GM21723 (cell line): ENCODE results near the gene MAX.

Experiments
- ATAC-seq: cut with Tn5 transposase; IDR thresholded peaks from one replicate; pipeline ENCODE4 v1.9.1; 2021; ENCODE audit warnings: mild to moderate bottlenecking, moderate library complexity; ENCODE audit not compliant: unreplicated experiment

Gene MAX, protein sequence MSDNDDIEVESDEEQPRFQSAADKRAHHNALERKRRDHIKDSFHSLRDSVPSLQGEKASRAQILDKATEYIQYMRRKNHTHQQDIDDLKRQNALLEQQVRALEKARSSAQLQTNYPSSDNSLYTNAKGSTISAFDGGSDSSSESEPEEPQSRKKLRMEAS

GRCh38 chr14:65102441-65103149 lies at the start of gene MAX:
Gene MAX, minus strand, starts transcription at chr14:65102517. Its CDS starts 178 bp downstream, at chr14:65102339.
- peak; percentile 87 for ATAC-seq

DNA sequence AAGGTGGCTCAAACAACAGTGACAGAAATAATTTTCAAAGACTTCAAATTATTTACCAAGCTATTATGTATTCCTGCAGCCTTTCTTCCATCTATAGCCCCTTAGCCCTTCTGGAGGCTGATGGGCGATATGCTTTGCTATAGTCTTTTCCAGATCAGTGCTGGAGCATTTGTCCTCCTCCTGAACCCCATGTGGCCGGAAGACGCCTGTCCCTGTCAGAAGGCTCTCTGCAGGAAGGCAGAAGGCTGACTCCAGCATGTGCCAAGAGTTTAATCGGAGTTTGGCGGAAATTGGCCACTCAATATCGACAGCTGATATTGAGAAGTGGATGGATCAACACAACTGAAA lies 49.3 kb upstream of the MAX start:
- no peak for ATAC-seq

DNA sequence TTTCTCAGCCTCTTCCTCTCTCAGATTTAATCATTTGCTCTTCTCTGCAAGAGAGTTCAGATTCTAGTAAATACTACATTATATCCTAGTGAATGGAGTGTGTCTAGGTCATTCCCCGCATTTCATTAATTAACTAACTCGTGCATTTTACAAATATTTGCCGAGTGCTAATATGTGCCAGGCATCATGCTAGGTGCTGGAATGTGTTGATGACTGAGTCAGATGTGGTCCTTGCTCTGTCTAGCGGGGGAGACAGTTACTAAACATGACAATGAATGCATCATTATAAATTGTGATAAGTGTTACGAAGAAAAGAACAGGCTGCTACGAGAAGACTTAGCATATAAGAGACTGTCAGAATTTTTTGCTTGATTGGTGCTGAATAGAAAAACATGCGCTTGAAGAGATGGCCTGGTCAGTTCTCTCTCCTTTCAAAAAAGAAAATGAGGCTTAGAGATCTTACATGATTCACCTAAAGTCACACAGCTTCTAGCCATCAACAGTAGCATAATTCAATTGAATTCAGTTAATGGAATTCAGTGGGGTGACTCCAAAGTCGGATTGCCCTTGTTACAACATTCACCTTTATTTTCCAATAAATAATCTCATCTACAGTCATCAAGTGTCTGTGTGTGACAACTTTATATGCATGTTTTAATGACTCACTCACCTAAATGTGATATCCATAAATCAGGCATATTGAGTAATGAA lies 48.7 kb upstream of the MAX start:
- no peak for ATAC-seq

DNA sequence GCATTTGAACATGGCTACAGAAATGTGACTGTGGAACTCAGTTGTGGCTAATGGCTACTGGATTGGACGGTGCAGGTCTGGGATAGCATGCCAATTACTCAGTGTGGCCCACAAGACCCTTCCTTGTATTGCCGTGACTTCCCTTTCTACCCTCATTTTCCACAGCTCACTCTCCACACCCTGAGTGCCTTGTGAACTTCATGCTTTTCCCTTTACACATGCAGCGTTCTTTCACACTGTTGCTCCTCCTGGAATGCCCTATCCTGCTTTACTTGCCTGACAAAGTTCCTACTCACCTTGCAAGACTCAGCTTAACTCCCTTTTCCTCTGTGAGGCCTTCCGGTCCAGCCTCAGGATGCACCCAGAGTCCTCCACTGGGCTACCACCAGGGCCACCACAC lies 46.8 kb upstream of the MAX start:
- ATAC-seq: no peak

- ATAC-seq: no peak
These were observed 41.9 kb upstream of the MAX start for GRCh38 chr14:65144170-65144569.

- ATAC-seq: no peak
These were observed 40.8 kb upstream of the MAX start for GRCh38 chr14:65142914-65143625.

- ATAC-seq: no peak
These were observed 40.1 kb upstream of the MAX start for GRCh38 chr14:65142429-65142828.

DNA sequence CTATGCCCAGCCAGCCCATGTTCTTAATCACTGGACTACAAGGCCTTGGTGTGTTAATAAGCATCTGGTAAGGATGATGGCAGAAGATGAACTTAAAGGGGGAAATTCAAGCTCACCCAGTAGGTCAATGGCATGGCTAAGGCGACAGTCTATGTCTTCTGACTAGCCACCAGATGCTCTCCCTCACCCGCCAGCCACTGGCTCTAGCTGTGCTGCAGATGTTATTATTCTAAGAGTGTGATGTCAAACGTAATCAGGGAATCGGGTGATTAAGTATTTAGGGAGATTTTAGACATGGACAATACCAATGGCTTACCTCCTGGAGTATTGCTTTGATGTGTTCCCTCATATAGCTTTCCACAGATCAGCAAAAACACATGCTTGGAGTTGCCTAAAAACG lies 39.2 kb upstream of the MAX start:
- ATAC-seq: no peak

DNA sequence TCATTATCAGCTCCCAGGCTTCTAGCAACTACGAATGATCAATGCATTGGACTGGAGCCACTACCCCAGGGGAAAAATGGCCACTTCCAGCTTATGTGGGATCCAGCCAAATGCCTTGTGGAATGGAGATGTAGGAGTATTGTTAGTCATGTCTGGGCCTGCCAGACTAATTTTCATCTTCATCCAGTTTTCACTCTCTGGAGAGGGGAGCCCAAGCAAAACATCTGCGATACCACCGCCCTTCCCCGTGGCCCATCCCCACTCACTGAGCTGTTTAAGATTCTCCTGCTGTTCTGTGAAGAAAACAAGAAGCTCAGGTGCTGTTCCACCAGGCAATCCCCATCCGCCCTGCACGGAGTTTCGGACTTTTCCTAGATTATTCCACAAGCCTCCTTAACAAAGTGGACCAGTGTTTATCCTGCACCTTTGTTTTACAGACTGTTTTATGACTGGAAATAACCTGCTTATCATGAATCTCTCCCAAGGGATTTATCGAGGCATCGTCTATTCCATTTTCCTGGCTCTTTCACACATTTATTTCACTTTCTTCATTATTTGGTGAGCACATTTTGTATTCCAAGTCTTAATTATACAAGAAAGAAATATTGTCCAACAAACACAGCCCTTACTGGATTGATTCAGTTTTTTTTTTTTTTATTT lies 35.5 kb upstream of the MAX start:
- no peak for ATAC-seq

GRCh38 chr14:65134651-65135579 lies 32.6 kb upstream of the MAX start:
- ATAC-seq: no peak

DNA sequence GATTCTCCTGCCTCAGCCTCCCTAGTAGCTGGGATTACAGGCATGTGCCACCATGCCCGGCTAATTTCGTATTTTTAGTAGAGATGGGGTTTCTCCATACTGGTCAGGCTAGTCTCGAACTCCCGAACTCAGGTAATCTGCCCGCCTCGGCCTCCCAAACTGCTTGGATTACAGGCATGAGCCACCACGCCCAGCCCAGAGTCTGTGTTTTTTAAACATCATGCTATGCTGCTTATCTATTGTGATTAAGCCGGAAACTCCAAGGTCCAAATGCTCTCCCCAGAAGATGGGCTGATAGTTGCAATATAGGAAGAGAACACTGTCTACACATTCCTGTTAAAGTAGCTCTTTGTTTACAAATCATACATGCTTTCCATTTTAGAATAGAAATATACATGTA lies 30.5 kb upstream of the MAX start:
- no peak for ATAC-seq

GRCh38 chr14:65131301-65131701 lies 29.0 kb upstream of the MAX start:
- ATAC-seq: no peak

DNA sequence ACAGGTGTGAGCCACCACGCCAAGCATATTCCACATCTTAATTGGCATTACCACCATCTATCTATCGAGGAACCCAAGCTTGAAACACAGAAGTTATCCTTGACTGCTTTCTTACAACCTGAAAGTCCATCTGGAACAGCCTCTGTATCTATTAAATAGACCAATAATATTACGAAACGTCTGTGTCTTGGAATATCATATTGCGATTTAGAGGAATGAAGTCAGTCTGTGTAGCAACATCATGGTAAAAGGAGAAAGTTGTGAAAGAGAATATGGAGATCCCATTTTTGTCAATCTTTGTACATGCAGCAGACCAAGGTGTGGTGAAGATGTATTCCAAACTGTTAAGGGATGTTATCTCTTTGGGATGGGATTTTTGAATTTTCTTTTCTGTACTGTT lies 25.8 kb upstream of the MAX start:
- no peak for ATAC-seq

DNA sequence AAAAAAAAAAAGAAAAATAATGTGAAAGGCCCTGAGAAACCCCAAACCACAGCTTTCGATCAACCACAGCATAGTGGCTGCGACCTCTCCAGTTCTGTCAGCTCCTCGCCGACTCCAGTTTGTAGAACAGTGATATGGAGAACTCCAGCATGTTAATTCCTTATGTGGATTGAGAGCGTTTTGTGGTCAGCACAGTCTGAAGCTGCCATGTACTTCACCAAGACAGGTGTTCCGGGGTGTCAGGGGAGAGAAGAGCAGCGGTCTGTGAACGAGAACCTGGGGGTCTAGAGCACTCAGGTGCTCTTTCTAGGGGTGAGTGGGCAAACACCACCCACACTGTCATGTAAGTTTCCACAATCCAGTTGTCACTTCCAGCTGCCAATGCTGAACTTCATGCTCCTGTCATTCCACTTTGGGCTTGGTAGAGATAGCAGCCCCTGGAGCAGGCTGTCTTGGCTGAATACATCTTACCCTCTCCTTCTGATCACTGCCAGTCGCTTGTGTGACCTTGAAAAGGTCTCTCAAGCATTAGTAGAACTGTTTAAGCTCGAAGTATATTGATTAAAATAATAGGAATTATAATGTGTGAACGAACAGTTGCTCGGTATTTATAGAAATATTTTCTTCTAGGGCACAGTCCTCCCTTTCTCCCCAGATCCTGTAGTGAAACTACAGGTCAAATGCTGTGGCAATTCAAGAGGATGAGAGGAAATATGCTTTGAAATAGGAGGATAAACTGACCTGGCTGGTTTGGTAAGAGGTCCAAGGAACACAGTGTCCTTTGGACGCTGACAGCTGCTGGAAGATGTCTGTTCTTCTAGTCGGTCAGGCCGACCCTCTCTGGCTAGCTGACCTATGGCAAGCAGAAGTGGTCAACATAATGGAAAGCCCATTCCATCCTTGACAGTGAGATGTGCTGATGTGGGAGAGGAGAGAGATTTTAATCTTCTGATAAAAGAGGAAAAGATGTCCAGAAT lies 15.7 kb upstream of the MAX start:
- no peak for ATAC-seq

GRCh38 chr14:65115615-65116014 lies 13.3 kb upstream of the MAX start:
- no peak for ATAC-seq

DNA sequence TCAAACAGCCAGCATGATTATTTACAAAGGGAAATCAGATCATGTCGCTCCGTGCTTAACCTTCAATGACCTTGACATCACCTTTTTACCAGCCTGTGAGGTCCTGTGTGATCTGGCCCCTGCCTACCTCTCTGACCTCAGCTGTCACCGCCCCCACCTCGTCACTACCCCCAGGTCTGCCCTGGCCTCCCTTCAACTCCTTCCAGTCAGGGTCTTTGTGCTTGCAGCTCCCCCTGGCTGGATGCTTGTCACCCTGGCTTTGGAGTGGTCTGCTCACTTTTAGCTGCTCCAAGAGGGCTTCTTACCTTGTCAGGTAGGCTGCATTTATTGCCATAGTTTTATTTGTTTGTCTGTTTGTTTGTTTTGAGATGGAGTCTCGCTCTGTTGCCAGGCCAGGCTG lies 8.2 kb upstream of the MAX start:
- ATAC-seq: no peak

GRCh38 chr14:65109357-65109756 lies 7.0 kb upstream of the MAX start:
- no peak for ATAC-seq

DNA sequence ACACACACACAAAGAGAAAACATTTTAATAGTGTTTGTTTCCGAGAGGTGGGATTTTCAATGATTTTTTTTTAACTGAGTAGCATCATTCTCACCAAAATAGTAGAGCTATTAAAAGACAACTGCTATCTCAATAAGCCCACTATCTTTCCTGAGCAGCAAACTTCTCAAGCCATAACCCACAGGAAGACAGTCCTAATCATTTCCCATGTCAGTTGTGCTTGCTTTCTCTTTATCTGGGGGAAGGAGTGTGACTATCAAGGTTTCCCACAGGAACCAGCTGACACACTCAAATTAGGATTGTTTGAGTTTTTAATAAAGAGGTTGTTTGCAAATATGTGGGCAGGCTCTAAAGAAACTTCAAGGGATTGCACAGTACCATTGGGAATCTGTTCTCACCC lies 4.9 kb upstream of the MAX start:
- ATAC-seq: no peak

GRCh38 chr14:65106736-65107135 lies 4.4 kb upstream of the MAX start:
- no peak for ATAC-seq
